Stimulated activated CD8-positive, alpha-beta memory T cell treated with anti-CD3 and anti-CD28 coated beads, Interleukin-15, amount 100 ng/mL, for 48 hours (primary cell): ENCODE results near the gene MEIS1.

ENCODE experiments used
- DNase-seq, 2 donors: peaks; one replicate each; pipeline ENCODE4 v3.0.0-alpha.2; 2020; ENCODE audit warnings: low read depth in 2 of 2

The MEIS1 gene

DNA sequence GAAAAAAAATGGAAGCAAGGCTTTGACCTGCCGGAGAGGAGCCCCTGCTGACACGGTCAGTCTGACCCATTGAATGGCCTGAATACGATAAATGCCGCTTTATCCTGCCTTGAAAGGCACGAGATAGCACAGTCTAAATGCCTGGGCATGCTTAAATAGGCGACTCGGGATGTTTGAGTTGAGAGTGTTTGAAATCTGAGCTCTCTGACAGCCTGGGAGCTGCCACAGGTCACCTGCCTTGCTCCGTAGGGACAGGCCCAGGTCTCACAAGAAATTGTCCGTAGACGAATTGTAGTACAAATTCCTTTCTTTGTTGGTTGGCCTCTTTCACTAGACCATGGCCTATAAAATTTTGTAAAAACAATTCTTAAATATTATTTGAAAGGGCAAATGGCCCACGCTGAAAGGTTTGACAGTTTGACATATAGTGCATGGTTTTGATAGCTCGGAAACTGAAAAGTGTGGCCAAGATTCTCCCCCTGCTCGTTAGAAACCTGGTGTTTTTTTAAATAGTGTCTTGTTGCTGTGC lies 72.8 kb downstream of the MEIS1 start:
- DNase-seq: no peak

DNA sequence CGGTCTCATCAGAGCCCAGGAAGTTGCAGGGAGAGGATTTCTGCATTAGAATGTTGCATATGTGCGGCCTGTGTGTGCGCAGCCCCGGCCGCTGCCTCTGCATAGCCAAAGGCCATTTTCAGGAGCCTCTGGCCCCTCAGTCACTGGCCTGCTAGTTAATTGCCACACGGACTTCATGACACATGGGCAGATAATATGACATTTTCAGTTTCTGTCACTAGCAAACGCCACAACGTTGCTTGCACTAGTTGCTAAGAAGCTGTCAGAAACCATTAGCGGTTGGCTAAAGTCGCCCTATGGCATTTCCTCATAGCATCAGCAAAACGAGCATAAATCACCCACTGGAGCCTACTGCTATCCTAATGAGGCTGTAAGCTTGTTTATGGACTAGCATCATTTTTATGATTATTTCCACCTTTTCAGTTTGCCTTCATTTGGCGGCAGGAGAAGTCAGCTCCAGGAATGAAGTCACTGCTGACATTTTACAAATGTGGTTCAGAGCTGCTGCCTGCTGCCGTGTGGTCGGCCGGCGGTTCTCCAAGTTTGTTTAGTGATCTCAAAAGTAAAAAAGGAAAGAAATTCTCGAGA lies 73.7 kb downstream of the MEIS1 start:
- no peak for DNase-seq

DNA sequence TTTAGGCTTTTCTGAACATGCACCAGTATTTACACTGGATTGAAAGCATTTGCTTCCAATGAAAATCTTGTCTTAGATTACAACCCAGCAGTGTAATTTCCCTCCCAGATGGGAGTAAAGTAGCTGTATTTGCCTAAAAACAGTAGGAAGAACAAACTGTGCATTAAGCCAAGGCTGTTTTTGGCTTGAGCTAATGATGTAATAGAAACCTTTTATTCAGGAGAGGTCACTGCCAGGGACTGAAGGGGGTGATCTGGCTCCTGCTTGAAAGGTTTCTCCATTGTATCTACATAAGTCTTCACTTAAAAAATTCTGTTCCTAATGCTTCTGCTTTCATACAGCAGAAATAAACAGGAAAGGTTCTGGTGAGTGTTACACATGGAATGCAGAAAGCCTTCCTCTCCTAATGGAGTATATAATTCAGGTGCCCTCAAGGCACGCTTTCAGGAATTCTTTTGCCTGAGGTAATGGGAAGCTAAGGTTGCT lies 74.4 kb downstream of the MEIS1 start:
- no peak for DNase-seq

DNA sequence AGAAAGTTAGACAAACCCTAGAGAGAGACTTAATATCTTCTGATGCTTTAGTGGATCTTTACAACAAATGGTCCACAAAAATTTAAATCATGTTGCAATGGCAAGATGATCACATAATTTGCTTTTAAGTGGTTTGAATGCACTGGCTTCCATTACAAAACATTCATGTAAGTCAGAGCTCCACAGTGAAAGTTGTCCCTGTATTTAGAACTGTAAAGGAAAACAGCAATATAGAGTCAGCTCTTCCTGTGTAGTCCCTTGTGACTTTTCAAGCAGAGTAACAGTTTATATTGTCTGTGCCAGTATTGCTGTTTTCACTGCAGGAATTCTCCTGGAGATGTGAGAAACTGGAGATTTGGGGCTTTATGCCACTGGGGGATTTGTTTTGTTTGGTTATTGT lies 77.7 kb downstream of the MEIS1 start:
- no peak for DNase-seq

DNA sequence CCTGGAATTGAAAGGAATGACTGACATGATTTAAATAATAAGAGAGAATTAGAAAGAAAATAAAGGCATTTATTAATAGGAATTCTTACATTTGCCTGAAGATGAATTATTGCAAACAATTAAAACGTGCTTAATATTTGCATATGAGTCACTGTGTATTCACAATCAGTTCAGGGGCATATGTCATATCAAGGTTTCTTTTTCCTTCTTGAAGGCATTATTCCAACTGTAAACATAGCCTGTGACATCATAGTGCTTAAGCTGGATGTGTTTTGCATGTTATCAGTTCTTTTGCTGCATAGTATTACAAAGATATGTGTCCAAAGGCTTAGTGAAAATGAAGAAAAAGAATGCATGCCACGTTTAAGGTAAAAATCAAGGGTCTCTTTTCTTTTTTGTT lies 80.8 kb downstream of the MEIS1 start:
- DNase-seq: no peak

DNA sequence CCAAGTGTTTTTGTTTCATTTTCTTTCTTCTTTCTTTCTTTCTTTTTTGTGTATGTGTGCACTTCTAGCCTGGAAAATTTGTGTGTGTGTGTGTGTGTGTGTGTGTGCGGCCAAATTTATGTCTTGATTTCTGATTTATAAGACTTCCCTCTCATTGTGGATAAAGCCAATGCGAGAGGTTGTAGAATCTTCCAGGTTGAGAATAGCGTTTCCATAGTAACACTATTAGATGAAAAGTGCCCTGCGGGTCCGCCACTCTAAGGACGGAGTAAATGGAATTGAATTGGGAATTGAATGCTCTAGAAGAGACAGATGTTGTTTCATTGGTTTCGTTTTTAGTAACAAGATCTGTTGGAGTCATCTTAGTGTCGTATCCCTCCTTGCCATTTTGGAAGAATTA lies 81.6 kb downstream of the MEIS1 start:
- no peak for DNase-seq

DNA sequence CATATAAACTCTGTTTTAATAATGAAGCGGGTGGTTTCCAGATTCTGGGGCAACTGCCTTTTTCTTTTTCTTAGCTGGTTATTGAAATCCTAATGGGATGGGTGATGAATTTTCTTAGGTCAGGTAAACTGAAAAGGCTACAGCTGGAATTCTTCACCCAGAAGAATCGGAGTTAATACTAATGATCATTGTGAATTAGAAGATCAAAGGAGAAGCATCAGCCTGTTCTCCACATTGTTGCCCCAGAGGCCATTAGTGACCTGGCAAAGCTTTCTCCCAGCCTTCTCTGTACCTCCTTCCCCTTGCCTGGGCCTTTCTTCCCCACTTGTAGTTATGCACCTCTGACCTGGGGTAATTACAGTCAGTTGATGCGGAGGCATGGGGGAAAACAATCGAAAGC lies 82.8 kb downstream of the MEIS1 start:
- DNase-seq: no peak

DNA sequence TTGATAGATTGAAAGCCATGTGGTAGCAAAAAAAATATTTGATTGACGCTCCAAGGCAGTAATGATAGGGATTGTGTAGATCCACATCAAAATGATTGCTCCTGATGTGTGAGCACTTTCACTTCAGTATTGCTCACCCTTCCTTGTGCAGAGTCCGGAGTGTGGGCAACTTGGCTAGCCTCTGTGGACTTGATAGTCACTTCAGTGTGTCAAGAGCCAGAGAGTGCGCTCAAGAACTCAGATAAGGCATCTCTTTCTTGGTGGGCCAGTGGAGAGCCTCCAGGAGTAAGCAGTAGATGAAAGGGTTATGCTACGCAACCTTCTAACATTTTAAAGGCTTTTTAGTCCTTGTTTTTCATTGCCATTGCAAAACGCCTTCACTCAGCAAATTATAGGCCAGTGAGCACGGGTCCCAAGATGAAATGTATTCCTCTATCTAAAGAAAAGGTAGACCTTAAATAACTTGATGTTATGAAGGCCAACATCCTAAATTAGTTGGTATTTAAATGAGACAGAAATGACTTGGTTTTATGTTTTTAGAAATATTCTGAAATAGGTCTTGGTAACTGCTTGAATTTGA lies 84.4 kb downstream of the MEIS1 start:
- no peak for DNase-seq

DNA sequence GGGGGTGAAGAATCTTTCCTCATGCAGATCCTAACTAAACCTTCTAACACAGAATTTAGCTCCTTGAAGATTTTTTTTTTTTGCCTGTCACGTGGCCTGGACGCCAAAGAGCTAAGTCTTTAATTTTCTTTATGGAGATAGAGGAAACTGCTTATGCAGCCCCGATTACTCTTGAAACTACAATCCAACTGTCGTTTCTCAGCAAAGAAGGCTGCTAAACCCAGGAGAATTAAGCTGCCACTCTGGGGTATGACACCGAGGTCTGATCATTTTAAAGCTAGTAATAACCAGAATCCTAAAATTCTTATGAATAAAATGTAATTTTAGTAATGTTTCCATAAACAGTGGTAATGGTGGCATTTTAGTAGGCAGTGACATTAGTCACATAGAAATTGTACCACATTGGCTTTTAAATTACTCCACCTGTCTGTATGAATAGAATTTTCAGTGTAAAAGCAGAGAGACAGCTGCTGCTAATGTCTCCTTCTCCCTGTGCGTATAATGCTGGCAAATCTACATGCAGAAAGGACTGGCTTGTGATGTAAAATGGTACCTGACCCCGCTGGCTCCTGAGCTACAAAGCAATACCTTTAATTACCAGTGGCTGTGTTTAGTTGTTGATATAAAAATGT lies 86.5 kb downstream of the MEIS1 start:
- no peak for DNase-seq

DNA sequence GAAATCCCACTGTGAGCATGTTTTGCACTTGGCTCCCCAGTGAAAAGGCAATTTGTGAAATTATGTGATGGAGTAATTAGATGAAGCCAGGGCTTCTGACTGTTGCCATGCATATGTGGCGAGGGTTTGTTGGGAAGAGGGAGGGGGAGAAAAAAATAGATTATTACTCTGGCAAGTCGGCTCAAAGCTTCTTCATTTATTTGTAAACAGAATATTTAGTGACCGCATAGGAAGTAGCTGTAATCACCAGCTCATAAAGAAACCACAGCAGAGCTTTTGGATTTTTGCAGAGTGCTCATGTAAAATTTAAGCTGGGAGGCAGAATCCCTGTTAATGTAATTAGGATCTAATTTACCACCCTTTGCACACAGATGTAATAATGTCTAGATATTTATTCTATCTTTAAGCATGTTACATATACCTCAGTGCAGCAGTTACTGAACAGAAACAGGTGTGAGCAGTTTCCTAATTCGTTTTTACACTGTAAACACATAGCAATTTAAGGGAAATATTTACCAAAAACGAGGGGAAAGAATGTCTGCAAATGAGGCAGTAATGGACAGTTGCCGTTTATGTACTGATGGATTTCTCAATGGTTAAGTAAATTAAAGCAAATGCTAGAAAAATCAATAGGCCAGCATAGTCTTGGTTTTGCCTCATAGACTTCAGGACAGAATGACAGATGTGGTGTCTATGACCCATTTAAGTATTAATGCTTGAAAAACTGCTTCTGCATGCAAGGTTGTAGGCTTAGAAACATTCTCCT lies 87.9 kb downstream of the MEIS1 start:
- no peak for DNase-seq

DNA sequence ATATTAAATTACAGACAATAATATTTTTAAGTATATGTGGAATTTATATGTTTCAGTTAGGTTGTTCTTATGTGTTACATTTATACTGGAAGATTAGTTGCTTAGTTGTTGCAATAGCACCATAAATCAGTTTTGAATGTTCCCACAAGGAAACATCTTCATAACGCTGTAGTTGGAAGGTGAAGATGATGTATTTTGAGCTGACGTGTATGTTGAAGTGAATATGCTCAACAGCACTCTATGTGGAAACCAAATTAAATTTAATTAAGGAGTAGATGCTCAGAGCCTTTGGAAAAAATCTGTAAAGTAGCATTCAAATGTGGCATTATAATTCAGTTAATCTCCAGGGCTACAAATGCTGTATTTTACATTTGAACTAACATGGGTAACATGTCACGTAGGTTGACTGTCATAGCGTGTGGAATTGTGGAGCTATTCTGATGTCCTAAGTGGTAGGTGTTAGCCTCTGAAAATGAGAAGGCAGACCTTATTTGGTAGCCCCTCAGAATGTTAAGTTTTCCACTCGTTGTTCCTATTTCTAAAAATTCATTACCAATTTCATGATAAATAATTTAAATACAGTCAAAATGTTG lies 88.5 kb downstream of the MEIS1 start:
- DNase-seq: no peak

DNA sequence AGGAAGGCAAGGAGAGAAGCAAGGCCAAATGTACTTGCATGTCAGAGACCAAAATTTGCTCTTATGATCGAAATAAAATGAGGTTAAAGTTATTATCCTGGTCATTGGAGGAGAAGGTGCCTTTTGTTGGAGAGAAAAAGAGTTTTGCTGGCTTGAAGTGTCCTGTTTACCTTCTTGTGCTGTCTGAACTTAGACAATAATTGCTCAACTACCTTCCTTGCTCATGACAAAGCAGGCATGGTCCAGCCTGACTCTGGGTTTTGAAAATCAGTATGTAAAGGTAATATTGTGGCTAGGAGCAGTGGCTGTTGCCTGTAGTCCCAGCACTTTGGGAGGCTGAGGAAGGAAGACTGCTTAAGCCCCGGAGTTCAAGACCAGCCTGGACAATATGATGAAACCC lies 89.1 kb downstream of the MEIS1 start:
- no peak for DNase-seq

DNA sequence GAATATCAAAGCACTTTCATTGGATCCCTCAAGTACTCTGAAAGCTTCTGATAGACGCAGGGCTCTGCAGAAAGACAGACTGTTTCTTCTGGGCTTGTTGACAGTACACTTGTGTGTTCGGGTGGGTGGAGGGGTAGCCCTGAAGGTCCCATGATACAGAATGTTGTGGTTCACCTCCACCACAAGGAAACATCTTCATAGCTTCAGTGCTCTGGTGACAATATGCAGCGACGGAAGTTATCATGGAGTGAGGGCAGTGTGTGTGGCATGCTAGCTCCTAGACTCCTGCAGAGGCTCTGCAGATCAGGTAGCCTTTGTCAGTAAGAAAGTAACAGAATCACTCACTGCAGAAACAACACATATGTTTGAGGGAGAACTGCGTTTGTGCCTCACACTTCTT lies 90.7 kb downstream of the MEIS1 start:
- DNase-seq: no peak

DNA sequence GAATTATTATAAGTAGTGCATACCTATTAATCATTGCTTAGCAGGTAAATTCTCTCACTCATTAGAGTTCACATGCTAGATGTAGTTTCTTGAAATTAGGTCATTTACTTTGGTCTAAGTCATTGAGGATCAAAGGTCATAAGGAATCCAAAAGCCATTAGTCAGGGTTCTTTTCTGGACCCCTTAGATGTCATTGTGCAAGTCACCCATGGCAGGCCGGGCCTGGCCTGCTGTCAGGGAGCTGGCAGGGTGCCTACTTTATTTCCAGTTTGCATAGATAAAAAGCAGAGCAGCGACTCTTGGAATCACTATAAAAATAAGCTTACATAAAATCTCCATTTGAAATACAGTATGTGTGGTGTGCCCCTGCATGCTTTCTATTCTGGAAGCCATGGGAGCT lies 91.3 kb downstream of the MEIS1 start:
- no peak for DNase-seq

DNA sequence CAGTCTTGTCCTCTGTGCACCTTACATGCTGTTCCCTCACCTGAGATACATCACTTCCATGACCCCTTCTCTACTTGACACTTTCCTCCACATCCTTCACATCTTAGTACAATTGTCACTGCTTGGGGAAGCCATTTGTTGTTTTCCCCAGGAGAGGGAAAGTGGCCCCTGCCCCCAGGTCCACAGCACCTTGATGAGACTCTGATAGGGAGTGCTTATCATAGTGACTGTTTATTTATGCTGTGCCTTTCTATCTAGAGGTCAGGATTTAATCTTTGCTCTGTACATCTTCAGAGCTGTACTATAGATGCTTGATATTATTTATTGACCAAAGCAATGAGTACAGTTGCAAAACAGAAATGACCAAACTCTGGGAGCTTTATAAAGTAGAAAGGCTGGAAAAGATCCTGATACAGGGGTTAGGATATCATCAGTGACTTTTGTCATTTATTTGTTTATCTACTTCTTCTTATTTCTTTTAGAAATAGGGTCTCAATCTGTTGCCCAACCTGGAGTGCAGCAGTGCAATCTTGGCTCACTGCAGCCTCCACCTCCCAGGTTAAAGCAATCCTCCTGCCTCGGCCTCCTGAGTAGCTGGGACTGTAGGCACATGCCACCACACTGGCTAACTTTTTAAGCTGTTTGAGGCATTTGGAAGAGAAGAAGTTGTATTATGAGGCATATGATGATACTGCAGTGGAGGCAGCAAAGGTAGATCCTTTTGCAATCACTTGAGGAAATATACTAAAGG lies 94.2 kb downstream of the MEIS1 start:
- DNase-seq: no peak

DNA sequence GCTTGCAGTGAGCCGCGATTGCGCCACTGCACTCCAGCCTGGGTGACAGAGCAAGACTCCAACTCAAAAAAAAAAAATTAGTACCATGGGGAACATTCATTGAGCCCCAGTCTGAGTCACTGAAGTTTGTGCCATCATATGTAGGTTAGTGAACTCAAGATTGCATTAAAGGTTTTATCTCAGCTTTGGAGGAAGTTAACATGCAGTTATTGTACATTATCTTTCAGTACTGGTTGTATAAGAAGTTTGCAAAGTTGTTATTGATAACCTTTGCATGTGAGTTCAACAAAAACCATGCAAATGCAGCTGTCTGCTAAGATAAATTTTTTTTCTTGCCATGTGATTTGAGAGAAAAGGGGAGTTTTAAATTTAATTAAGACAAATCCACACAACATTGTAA lies 95.7 kb downstream of the MEIS1 start:
- DNase-seq: no peak

DNA sequence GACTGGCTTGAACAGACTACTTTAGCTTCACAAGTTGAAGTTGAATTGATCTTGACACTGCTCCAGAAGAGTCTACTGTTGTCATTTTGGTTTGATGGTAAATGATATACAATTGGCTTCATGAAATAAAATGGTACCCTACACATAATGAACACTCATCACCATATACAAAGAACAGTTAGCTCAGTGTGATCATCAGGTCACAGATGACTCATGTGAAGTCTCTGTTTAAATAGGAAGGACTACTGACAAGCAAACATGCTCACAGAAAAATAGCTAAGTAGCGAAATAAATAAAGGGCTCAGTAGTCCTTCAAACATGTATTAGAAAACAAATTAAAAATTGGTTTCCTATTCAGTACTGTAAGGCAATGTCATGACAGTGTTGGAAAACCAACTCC lies 96.2 kb downstream of the MEIS1 start:
- no peak for DNase-seq

DNA sequence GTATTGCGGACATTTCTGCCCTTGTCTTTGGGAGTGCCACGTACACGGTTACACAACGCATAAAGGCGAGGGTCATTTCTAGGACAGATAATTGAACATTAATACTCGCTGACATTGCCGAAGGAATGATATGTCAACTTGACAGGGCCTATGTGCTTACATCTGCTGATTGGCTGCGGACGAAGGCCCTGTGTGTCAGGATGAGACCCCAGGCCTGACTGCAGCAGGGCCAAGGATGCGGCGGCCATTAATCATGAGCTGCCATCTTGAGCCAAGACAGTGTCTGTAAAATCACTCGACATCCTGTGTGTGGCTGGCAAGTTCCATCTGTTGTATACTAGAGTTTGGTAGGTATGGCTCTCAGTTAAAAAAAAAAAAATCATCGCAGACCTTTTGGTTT lies 96.6 kb downstream of the MEIS1 start:
- no peak for DNase-seq

DNA sequence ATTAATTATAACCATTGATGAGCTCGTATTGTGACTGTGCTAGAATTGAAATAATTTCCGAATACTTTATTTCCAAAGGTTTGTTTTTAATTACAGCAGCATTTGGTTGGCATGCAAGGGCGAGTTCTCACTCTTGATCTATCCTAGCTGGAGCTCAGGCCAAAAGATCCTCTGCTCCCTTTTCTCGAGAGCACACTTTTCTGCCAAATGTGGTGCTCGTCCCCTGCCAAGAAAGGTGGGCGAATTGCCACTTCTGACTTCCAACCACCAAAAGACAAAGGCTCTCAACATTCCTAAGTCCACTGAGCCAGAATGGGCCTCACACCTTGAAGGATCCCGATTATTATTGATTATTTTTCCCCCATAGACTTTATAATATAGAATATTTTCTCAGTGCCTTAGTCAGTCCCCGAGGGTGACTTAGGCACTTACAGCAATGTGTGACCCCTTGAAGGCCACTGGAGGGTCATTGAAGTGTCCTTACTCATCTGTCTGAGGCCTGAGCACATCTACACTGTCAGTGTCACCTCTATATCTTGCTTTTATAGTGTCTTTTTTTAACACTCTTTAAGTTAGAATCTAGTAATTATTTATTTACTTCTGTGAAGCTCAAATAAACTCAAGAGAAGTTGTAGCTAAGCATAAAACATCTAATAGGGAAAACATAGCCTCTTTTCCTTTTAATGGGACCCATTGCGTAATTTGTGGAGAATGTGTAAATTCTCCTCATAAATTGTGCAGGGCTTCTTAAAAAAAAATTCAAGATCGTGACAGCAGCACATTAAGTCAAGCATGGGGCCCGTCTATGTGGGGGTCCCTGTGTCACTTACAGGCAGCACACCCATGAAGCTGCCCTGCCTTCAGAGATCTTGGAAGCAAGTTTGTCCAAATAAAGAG lies 98.3 kb downstream of the MEIS1 start:
- no peak for DNase-seq

DNA sequence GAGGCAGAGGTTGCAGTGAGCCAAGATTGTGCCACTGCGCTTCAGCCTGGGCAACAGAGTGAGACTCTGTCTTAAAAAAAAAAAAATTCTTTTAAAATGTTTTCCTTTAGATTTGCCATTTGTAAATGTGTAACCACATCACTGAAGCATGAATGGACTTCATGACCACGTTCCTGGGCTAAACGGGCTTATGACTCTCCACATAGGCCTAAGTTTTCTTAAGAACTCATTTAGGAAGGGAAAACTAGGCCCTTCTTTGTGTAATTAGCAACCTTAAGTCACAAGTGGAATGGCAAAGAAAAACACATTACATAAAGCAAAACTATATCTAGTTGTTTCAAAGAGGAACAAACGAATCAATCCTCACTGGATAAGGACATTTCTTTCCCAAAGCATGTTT lies 99.5 kb downstream of the MEIS1 start:
- no peak for DNase-seq
